GM12878 (cell line): ENCODE data around the gene MMP14.
"Not testable (repeated sequence)": the region's sequence is repeated elsewhere in the genome, so short reads cannot be mapped to it uniquely, and the experiment has no call there.

Experiments used
- CTCF ChIP-seq, 3 experiments: IDR thresholded peaks in 2 of 3; conservative IDR thresholded peaks in 1 of 3; 2 replicates each; pipeline ENCODE4 v1.5.1; 2011; ENCODE audit warnings: low read depth in 3 of 3, low read length in 3 of 3, mild to moderate bottlenecking in 3 of 3, control low read depth in 2 of 3, moderate library complexity in 2 of 3, inconsistent platforms in 1 of 3, mixed read lengths in 1 of 3; ENCODE audit not compliant: control insufficient read depth in 2 of 3, insufficient read depth in 1 of 3; ENCODE audit errors: extremely low read depth in 1 of 3
- EZH2 ChIP-seq: IDR thresholded peaks from 2 replicates; pipeline ENCODE4 v1.6.1; 2012; ENCODE audit warnings: low read depth, mild to moderate bottlenecking, control low read depth, inconsistent platforms, low read length, borderline replicate concordance; ENCODE audit not compliant: control insufficient read depth
- FOS ChIP-seq: IDR thresholded peaks from 3 replicates; pipeline ENCODE4 v1.6.1; 2011; ENCODE audit warnings: borderline replicate concordance; ENCODE audit not compliant: insufficient read length; ENCODE audit errors: extremely low read depth
- POLR2A ChIP-seq: IDR thresholded peaks from 2 replicates; pipeline ENCODE4 v1.6.1; 2011; ENCODE audit warnings: low read depth, mild to moderate bottlenecking, low read length
- POLR2AphosphoS5 ChIP-seq: IDR thresholded peaks from 2 replicates; pipeline ENCODE4 v1.6.1; 2011; ENCODE audit warnings: mild to moderate bottlenecking, low read length, inconsistent platforms
- RAD21 ChIP-seq: IDR thresholded peaks from 2 replicates; pipeline ENCODE4 v1.6.1; 2011; ENCODE audit warnings: mild to moderate bottlenecking, low read depth, low read length, moderate library complexity; ENCODE audit not compliant: insufficient read depth
- REST ChIP-seq: IDR thresholded peaks from 2 replicates; pipeline ENCODE4 v1.6.1; 2012; ENCODE audit warnings: mild to moderate bottlenecking, low read depth, low read length
- SREBF2 ChIP-seq: IDR thresholded peaks from 2 replicates; pipeline ENCODE4 v1.6.1; 2012; ENCODE audit warnings: mild to moderate bottlenecking, low read length
- TCF12 ChIP-seq: IDR thresholded peaks from 2 replicates; pipeline ENCODE4 v1.6.1; 2011; ENCODE audit warnings: low read depth, mild to moderate bottlenecking, low read length
- YY1 ChIP-seq: IDR thresholded peaks from 2 replicates; pipeline ENCODE4 v1.6.1; 2011; ENCODE audit warnings: low read depth, mild to moderate bottlenecking, low read length
- ZBTB11 ChIP-seq: fragments of 450-650 bp; formaldehyde crosslinking; IDR thresholded peaks from 2 replicates; pipeline ENCODE4 v1.5.0; 2022; ENCODE audit warnings: mild to moderate bottlenecking, missing genetic modification characterization
- TF ChIP-seq, protein P1 (sequence below): fragments of 450-650 bp; IDR thresholded peaks from 2 replicates; pipeline ENCODE4 v1.6.1; 2017; ENCODE audit warnings: mild to moderate bottlenecking, moderate library complexity

GRCh38 chr14:22860377-22860776 is 24.0 kb downstream of the MMP14 start:
- not testable (repeated sequence) for TF ChIP-seq EZH2; POLR2AphosphoS5; RAD21; CTCF (IDR thresholded peaks at IDR 0.05 in 2 of 3, conservative IDR thresholded peaks at IDR 0.05 in 1 of 3; ENCODE audit: control insufficient read depth in 2 of 3, extremely low read depth in 1 of 3, insufficient read depth in 1 of 3, low read depth in 3 of 3, low read length in 3 of 3); YY1; SREBF2; ZBTB11 (CRISPR knock-in tag); TCF12; REST; FOS; POLR2A
- TF ChIP-seq, protein P1, sequence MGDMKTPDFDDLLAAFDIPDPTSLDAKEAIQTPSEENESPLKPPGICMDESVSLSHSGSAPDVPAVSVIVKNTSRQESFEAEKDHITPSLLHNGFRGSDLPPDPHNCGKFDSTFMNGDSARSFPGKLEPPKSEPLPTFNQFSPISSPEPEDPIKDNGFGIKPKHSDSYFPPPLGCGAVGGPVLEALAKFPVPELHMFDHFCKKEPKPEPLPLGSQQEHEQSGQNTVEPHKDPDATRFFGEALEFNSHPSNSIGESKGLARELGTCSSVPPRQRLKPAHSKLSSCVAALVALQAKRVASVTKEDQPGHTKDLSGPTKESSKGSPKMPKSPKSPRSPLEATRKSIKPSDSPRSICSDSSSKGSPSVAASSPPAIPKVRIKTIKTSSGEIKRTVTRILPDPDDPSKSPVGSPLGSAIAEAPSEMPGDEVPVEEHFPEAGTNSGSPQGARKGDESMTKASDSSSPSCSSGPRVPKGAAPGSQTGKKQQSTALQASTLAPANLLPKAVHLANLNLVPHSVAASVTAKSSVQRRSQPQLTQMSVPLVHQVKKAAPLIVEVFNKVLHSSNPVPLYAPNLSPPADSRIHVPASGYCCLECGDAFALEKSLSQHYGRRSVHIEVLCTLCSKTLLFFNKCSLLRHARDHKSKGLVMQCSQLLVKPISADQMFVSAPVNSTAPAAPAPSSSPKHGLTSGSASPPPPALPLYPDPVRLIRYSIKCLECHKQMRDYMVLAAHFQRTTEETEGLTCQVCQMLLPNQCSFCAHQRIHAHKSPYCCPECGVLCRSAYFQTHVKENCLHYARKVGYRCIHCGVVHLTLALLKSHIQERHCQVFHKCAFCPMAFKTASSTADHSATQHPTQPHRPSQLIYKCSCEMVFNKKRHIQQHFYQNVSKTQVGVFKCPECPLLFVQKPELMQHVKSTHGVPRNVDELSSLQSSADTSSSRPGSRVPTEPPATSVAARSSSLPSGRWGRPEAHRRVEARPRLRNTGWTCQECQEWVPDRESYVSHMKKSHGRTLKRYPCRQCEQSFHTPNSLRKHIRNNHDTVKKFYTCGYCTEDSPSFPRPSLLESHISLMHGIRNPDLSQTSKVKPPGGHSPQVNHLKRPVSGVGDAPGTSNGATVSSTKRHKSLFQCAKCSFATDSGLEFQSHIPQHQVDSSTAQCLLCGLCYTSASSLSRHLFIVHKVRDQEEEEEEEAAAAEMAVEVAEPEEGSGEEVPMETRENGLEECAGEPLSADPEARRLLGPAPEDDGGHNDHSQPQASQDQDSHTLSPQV, result not testable (repeated sequence)
